ENCODE measurements around the gene PGA5.

PGA5 gene

GRCh38 chr11:61297341-61297740, 56.4 kb downstream of the PGA5 start:
- Histone ChIP-seq H3K79me2 (ENCODE audit: insufficient read depth, low read length) (no peaks in the 10 kb centered on the region), H2AFZ (ENCODE audit: low read depth, low read length) (no peak overlapping the region), H3K9ac (ENCODE audit: low read depth, low read length) (no peak overlapping the region), H4K20me1 (ENCODE audit: insufficient read depth, low read length) (peaks cover 20% of the 10 kb centered on the region), H3K27me3 (ENCODE audit: insufficient read depth, low read length, poor library complexity) (peaks cover 24% of the 10 kb centered on the region), H3K27ac (ENCODE audit: low read length) (no peak overlapping the region), H3K36me3 (ENCODE audit: insufficient read depth, low read length) (peaks cover 44% of the 10 kb centered on the region), H3K9me3 (ENCODE audit: insufficient read depth, low read length, severe bottlenecking) (no peaks in the 10 kb centered on the region), H3K4me2 (ENCODE audit: insufficient read depth, low read length) (no peak overlapping the region), H3K4me3 (ENCODE audit: low read depth in 1 of 2, low read length in 2 of 2) (no peak overlapping the region), H3K4me1 (ENCODE audit: insufficient read depth, low read length) (peaks cover 25% of the 10 kb centered on the region)
- ATAC-seq (ENCODE audit: insufficient read depth, low read depth): no peak
- no peak for TF ChIP-seq EZH2 (IDR thresholded peaks at IDR 0.05; ENCODE audit: borderline replicate concordance, low read depth, low read length, severe bottlenecking)
- no peak for TF ChIP-seq CTCF (IDR thresholded peaks at IDR 0.05; ENCODE audit: borderline replicate concordance, extremely low read depth, low read length, poor library complexity, severe bottlenecking)
- DNase-seq: no peak

- H3K9me3 ChIP-seq (ENCODE audit: insufficient read depth, low read length, severe bottlenecking): no peaks in the 10 kb centered on the region
- no peak for ATAC-seq (ENCODE audit: insufficient read depth, low read depth)
- H3K27ac ChIP-seq (ENCODE audit: low read length): no peak overlapping the region
- peaks cover 24% of the 10 kb centered on the region for H3K27me3 ChIP-seq (ENCODE audit: insufficient read depth, low read length, poor library complexity)
- no peaks in the 10 kb centered on the region for H3K79me2 ChIP-seq (ENCODE audit: insufficient read depth, low read length)
- no peak for TF ChIP-seq CTCF (IDR thresholded peaks at IDR 0.05; ENCODE audit: borderline replicate concordance, extremely low read depth, low read length, poor library complexity, severe bottlenecking)
- no peak for TF ChIP-seq EZH2 (IDR thresholded peaks at IDR 0.05; ENCODE audit: borderline replicate concordance, low read depth, low read length, severe bottlenecking)
- peaks cover 48% of the 10 kb centered on the region for H3K36me3 ChIP-seq (ENCODE audit: insufficient read depth, low read length)
- H2AFZ ChIP-seq (ENCODE audit: low read depth, low read length): no peak overlapping the region
- H3K4me3 ChIP-seq (ENCODE audit: low read depth in 1 of 2, low read length in 2 of 2): no peak overlapping the region
- peaks cover 25% of the 10 kb centered on the region for H3K4me1 ChIP-seq (ENCODE audit: insufficient read depth, low read length)
- H3K4me2 ChIP-seq (ENCODE audit: insufficient read depth, low read length): no peak overlapping the region
- DNase-seq: no peak
- H3K9ac ChIP-seq (ENCODE audit: low read depth, low read length): no peak overlapping the region
- peaks cover 24% of the 10 kb centered on the region for H4K20me1 ChIP-seq (ENCODE audit: insufficient read depth, low read length)
Observed at GRCh38 chr11:61297746-61298145, 56.8 kb downstream of the PGA5 start.

- H3K27ac ChIP-seq (ENCODE audit: low read length): no peak overlapping the region
- peaks cover 19% of the 10 kb centered on the region for H4K20me1 ChIP-seq (ENCODE audit: insufficient read depth, low read length)
- peaks cover 20% of the 10 kb centered on the region for H3K4me1 ChIP-seq (ENCODE audit: insufficient read depth, low read length)
- ATAC-seq (ENCODE audit: insufficient read depth, low read depth) (no peak), DNase-seq (no peak)
- no peak overlapping the region for H3K4me3 ChIP-seq (ENCODE audit: low read depth in 1 of 2, low read length in 2 of 2)
- H3K79me2 ChIP-seq (ENCODE audit: insufficient read depth, low read length): no peaks in the 10 kb centered on the region
- H3K27me3 ChIP-seq (ENCODE audit: insufficient read depth, low read length, poor library complexity): peaks cover 17% of the 10 kb centered on the region
- H3K9me3 ChIP-seq (ENCODE audit: insufficient read depth, low read length, severe bottlenecking): no peaks in the 10 kb centered on the region
- H3K36me3 ChIP-seq (ENCODE audit: insufficient read depth, low read length): peaks cover 58% of the 10 kb centered on the region
- no peak overlapping the region for H2AFZ ChIP-seq (ENCODE audit: low read depth, low read length)
- no peak overlapping the region for H3K4me2 ChIP-seq (ENCODE audit: insufficient read depth, low read length)
- no peak overlapping the region for H3K9ac ChIP-seq (ENCODE audit: low read depth, low read length)
- TF ChIP-seq EZH2 (IDR thresholded peaks at IDR 0.05; ENCODE audit: borderline replicate concordance, low read depth, low read length, severe bottlenecking) (no peak), CTCF (IDR thresholded peaks at IDR 0.05; ENCODE audit: borderline replicate concordance, extremely low read depth, low read length, poor library complexity, severe bottlenecking) (no peak)
Observed at GRCh38 chr11:61298663-61299244, 57.8 kb downstream of the PGA5 start.

Measured in DND-41 (cell line).